Retinal pigment epithelial cell (primary cell): Measurements from ENCODE around the gene RHBDF2.

Experiments used
- DNase-seq: peaks from one replicate; pipeline ENCODE4 v3.0.0-alpha.2; 2010; ENCODE audit warnings: low read depth
- H3K4me3 ChIP-seq: 2 replicates; pipeline ENCODE4 v1.5.1; 2011; ENCODE audit warnings: mild to moderate bottlenecking, low read length, control low read depth, moderate library complexity
- CTCF ChIP-seq: conservative IDR thresholded peaks from 2 replicates; pipeline ENCODE4 v1.5.1; 2011; ENCODE audit warnings: low read depth, low read length, control low read depth, inconsistent platforms

RHBDF2 gene

GRCh38 chr17:76500074-76500746 is 1.0 kb downstream of the RHBDF2 start:
- no peak for DNase-seq
- no peak for TF ChIP-seq CTCF
- peak overlapping the region; percentile 78 for H3K4me3 ChIP-seq

- no peak for TF ChIP-seq CTCF
- no peak overlapping the region for H3K4me3 ChIP-seq
- no peak for DNase-seq
These were observed 2.0 kb downstream of the RHBDF2 start for GRCh38 chr17:76499267-76499667.

- DNase-seq, result no peak
- H3K4me3 ChIP-seq, result no peak overlapping the region
- TF ChIP-seq CTCF, result no peak
These were observed 2.4 kb downstream of the RHBDF2 start for GRCh38 chr17:76498876-76499251.

- DNase-seq, result no peak
- H3K4me3 ChIP-seq, result no peak overlapping the region
- no peak for TF ChIP-seq CTCF
These were observed 3.0 kb downstream of the RHBDF2 start for GRCh38 chr17:76497979-76498875.

- no peak for TF ChIP-seq CTCF
- no peak overlapping the region for H3K4me3 ChIP-seq
- no peak for DNase-seq
These were observed 3.6 kb downstream of the RHBDF2 start for GRCh38 chr17:76497699-76497978.

- TF ChIP-seq CTCF, result no peak
- no peak for DNase-seq
- H3K4me3 ChIP-seq, result no peak overlapping the region
These were observed 4.8 kb downstream of the RHBDF2 start for GRCh38 chr17:76496464-76496863.
